G401.6 (cell line): ENCODE results near the gene UNK.
"Not testable (repeated sequence)": the region's sequence is repeated elsewhere in the genome, so short reads cannot be mapped to it uniquely, and the experiment has no call there.

ENCODE experiments used
- FAIRE-seq: peaks from 2 replicates; lab custom pipeline; 2012; peaks lifted over from hg19 to GRCh38; lab: Jason Lieb, UNC

UNK gene

DNA sequence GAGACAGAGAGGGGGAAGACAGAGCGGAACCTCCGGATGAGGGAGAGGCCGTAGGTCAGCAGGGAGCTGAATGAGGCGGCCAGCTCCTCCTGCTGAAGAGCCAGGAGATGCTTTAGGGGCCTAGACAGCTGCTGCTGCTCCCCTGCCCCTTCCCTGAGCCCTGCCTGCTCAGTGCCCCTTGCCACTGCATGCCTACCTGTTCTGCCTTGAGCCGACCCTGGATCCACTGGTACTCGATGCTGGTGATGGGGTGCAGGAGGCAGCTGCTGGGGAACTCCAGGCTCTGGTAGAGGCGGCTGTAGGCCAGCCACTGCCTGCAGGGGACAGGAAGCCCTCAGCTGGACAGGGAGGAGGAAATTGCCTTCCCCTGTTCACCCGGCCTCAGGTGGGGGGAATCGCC lies 52.0 kb downstream of the UNK start:
- no peak for FAIRE-seq

DNA sequence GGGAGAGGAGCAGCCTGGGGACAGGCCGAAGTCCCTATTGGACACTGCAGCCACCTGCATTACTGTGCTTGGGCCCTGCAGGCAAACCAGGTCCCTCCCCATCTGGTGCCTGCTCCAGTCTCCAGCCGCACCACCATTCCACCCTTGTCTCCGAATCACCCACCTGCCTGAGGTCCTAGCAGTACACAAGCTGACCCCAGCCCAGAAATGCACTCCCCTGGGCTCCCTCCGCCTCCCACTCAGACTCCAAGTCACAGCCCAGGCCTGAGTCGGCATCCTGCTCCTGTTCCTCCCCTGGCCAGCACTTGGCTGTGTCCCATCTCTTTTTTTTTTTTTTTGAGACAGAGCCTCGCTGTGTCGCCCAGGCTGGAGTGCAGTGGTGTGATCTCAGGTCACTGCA lies 53.3 kb downstream of the UNK start:
- FAIRE-seq = no peak

DNA sequence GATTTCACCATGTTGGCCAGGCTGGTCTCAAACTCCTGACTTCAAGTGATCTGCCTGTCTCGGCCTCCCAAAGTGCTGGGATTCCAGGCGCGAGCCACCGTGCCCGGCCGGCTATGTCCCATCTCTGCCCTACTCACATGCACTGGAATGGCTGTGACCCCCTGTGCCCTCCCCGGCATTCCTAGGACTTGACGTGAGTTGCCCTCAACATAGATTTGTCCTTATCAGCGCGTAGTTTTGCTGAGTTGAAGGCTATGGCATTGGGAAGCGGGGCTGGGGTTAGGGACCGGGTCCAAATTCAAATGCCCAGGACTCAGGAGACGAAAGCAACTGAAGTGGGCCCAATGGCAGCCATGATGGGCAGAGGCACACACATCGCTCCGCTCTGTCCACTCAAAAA lies 53.8 kb downstream of the UNK start:
- FAIRE-seq = no peak

DNA sequence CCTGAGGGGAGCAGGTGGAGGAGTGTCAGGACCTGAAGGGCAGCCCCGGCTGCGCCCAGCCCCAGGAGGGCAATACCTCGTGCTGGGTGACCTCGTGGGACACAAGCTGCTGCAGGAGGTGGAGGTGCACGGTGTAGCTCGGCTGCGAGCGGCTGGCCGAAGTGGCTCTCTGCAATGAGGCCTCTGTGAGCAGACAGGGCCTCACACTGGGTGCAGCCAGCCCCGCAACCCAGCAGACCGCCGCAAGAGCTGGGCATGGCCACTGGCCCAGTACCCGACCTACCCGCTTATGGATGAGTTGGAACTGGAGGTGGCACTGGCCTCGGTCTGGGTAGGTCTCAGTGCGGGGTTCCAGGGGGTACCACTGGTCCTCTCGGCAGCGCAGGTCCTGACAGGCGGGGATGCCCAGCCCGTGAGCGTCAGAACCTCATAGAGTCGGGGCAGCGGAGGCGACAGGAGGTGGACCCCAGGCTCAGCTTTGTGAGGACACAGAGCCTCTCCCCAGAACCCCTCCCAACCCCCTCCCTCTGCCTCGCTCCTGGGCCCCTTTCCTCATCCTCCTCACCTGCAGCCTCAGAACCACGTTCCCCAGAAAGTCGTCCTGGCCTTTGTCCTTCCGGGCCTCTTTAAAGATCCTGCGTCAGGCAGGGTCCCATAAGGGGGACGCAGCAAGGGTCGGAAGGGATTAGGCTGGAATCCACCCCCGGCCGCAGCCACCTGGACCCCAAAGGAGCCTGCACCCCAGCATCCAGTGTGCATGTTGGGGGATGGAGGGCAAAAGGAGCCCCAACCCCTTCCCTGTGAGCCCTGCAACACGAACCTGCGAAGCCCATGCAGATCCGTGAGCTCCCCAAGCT lies 55.6 kb downstream of the UNK start:
- FAIRE-seq = no peak

DNA sequence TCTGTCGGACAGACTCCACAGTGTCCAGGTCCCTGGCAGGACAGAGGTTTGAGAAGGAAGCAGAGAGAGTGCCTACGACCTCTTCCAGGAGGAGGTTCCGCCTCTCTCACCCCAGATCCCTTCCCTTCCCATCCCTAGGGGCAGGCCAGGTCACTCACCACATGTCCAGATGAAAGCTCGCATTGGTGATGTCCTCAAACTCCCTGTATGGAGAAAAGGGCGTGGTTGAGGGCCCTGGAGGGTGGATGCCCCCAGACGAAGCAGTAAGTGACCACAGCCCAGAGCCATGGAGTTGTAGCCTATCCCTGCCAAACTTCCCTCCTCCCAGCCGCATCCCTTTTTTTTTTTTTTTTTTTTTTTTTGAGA lies 56.2 kb downstream of the UNK start:
- FAIRE-seq = no peak

DNA sequence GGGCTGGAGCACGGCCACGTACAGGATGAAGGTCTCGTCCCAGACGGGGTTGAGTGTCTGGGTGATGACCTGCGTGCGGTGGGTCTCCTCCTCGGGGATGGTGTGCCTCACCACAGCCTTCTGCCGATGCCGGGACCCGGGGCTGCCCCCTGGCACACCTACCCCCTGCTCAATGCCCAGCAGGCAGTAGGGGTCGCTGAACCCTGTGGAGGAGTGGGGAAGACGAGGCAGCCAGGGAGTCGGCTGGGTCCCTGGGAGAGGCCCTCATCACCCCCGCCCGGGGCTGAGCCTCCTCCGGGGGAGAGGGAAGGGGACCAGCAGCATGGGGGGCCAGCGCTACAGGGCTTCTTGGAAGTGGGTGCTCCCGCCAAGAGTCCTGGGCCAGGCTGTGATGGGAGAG lies 57.8 kb downstream of the UNK start:
- no peak for FAIRE-seq

DNA sequence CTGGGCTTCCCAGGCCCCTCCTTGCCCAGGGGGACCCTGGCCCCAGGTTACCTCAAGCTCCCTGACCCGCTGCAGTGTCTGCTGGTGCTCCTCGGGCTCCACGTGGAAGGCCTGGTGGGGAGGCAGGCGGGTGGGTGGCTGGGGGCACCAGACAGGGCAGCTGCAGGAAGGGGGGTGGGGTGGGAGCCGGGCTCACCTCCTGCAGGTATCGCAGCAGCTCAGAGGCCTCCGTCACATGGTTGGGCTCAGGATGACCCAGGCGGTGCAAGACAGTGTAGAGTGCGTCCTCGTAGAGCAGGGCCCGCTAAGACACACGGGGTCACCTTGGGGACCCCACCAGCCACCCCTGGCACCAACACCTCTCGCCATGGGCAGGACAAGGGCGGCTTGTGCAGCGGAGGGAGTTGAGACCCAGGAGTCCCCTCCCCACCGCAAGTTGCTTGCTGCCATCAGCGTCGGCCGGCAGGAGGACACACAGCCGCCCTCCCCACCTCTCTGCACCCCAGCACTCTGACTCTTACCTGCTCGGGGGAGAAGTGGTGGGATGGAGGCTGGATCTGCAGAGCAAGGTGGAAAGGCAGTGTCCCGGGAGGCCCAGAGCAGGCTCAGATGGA lies 58.5 kb downstream of the UNK start:
- no peak for FAIRE-seq

DNA sequence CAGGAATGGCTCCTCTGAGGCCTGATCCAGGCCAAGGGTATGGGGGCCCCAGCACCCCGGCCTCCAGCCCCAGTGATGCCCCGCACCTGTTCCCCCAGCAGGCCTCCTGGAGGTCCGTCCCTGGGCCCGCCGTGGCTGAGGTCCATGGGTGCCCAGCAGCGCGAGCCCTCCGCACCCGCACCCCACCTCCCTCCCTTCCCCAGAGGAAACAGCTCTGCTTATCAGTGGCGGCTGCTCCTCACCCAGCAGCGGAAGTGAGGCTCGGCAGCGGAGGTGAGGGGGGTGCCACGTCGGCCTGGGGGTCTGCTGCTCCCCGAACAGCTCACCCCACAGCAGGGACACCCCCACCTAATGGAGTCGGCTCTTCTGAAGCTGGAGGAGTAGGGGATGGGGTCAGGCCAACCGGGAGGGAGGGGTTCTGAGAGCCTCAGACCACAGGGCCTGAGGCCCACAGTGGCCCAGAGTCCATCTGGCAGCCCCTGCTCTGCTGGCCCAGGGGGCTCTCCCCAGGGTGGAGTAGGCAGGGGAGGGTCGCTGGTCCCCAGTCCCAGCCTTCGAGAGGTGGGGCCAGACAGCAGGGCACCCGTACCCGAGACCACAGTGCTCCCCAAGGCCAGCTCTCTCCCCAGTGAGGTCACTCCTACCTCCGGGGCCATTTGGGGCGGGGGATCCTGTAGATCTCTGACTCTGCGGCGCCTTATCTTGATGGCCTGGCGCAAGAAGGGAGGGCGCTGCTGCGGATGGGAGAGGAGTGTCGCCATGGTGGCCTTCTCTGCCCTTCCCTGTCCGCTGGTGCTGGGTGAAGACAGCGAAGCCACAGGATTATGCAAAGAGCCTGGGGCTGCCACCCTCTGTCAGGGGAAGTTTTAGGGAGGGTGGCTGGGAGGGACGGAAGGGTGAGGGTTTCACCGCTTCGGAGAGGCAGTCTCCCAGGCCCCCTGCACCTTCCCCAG lies 59.2 kb downstream of the UNK start, which contains the start of gene UNC13D:
Gene UNC13D (minus strand): TSS at position 828 of the 953 bp plus-strand sequence. CDS start 67 bp downstream, at position 761.
- no peak for FAIRE-seq

DNA sequence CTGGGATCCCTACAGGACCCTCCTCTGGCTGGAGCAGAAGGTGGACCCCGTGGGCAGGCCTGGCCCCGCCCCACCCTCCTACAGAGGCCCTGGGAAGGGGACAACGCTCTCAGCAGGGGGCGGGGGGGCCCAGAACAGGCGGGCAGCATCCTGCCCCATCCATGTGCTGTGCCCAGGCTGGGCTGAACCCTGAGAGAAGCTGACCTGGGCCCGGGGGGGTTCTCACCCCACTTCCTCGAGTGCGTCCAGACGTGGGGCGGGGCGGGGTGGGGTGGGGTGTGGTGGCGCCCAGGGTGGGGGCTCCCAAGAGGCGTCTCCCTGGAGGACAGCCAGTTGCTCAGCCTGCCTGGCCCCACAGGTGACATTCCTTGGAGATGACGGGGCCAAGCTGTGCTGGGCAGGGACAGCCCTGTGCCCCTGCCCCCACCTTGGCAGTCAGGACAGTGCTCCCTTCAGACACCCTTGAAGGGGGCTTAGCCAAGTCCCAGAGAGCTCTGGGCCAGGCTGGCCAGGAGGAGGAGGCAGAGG lies 60.0 kb downstream of the UNK start:
- no peak for FAIRE-seq

DNA sequence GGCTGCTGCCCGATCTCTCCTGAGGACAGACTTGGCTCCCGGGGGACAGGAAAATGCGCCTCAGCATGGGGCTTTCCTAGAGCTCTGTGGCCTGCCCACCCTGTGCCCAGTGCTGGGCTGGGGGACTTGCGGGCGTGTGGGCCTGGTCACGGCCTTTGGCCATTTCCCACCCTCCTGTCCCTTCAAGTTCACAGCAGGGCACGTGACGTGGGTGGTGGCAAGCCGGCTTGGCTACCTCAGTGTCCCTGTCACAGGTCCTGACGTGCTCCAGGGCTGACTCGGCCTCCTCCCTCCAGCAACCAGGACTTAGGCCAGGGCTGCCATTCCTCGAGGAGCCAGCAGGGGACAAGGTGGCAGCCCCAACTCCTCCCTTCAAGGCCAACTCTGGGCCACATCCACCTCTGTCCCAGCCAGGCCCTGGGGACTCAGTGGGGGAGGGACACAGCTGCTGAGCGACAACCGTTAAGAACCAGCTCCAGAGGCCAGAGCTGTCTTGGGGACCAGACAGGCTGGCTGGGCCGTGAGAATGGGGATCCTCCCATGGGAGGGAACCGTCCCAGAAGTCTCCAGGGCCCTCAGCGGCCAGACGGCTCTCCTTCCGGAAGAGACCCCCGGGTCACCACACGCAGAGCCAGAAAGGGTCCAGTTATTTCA lies 60.6 kb downstream of the UNK start:
- no peak for FAIRE-seq

DNA sequence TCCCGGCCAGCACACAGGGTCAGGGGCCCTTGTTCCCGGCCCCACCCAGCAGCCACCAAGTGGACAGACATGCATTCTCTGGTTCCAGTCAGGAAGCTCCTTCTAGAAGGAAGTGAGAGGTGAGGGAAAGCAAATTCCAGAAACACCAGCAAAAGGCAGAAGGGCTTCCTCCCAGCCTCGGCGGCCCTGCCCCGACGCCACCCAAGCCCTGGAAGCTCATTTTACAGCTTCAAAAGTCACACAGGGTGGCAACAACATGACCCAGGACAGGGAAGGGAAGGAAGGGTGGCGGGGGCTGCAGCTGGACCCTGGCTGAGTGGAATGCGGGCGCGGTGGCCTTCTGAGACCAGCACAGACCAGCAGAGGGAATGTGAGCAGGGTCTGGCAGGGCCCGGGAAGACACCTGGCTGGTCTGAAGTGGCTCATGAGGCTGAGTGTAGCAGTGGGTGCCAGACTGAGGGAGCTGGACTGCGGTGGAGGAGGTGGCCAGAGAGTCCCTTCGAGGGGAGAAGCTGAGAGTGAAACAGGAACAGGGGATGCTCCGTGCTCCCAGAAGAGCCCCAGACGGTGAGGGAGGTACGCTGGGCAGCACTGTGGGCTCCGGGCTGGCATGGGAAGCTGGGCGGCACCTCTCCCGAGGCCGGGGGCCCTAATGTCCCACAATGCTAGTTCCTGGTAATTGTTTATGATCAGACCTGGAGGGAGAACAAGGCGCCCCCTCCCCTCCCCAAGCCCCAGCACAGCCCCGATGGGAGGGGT lies 61.5 kb downstream of the UNK start:
- FAIRE-seq = no peak

DNA sequence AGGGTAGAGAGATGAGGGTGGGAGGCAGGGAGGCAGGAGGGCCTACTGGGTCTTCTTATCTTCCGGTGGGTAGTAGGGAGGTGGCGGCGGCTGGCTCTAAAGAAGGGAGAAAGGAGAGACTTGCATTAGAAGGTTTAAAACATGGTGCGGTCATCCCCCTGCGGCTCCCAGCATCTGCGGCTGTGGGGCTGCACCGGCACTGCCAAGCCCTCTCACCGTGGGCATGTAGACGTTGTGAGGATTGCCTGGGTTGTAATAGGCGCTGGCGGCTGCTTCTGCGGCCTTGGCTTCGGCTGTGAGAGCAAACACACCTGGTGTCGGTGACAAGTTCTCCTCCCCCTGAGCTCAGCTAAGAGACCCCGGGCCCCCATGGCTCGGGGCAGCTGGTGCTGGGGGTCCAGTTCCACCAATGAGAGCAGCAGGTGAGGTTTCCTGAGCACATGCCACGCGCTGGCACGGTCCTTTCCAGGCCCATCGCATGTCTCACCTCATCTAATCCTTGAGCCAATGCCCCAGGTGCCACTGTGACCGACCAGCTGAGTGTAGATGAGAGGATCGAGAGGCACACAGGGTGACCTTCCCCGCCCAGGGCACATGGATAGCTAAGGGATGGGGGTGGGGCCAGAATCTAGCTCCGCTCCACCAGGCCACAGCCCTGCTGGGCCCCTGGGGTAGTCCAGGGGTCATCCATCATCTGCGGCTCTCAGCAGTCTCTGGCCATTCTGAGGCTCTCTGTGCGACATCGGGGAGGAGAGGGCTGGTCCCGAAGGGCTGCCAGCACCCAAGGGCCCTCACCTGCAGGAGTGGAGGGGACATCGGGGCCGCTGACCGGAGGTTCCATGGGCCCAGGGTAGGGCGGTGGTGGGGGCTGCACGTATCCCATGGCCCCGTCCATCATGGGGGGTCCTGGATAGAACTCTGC lies 62.3 kb downstream of the UNK start:
- FAIRE-seq = no peak

DNA sequence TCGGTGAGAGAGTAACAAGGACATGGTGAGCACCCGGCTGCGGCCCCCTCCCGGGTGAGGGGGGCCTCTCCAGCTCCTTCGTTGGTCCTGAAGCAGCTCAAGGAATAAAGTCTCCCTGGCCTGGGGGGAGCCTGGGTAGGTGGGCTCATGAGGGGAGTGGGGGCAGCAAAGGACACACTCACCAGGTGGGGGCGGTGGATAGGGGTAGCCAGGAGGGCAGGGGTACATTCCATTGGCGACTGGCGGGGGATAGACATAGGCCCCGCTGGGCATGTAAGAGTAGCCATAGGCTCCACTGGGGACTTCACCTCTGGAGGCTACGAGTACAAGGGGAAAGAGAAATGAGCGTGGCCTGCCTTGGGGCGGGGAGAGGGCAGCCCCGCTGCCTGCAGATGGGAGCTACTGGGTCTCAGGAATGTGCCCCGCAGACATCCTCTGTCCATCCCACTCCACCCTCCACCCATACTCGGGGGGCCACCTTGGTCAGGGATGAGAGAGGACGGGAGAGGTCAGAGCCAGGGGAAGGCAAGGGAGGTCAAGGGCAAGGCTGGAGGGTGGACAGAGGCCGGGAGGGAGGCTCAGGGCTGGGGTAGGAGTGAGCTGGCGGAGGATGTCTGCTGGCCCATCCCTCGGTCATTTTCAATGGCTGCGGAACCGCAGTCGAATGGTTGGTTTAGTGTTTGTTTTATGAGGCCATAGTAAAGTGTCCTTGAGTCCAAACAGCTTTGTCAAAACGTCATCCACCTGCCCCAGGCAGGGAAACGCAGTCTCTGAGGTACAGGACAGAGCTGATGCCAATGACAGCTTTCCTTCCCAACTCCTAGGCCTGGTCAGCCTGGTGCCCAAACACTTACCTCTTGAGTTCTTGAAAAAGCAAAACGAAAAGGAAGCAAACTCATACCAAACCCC lies 63.3 kb downstream of the UNK start:
- FAIRE-seq = no peak

DNA sequence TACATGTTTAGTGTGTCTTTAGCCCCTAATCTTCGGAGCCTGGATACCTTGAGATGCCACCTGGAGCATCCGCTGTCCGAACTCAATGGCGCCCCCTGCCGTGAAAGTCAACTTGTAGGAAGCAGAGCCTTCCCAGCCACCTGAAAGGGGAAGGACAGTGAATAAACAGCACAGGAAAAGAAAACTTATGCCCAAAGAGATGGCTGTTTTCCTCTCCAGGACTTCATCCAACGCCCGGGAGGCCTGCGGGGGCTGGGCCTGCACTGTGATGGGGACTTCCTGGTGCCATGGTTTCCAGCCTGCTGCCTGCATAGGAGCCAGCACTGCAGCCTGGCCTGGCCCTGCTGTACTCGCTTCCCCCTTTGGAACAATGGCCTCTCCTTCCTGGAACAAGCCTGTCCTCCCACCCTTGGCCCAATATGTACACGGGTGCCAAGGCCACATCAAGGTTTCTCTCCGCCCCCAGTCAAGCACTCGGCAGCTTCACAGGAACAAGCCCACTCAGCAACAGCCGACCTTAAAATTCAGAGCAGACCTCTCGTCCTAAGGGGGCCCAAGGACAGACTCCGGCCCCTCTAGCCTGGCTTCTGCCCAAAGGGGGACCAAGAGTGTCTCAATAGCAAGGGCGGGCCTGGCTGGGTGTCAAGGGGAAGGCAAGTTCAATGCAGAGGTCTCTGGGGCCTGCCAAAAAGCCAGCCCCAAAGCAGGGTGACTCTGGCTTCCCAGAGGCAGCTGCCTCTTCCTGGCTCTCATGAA lies 64.1 kb downstream of the UNK start:
- peak; percentile 48 for FAIRE-seq

DNA sequence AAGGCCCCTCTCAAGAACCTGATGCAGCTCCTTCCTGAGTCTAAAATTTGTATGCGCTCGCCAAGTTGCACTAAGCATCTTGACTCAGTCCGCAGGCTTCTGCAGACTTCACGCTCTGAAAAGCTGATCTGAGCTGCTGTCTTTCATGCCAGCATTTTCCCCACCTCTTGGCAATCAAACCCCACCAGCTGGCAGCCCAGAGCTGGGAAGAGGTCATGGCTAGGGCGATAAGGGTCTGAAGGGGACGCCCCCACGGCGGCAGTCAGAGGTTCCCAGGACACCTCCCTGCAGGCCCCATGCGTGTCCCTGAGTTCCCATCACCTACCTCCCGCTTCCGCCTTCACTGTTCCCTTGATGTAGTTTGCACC lies 64.7 kb downstream of the UNK start:
- no peak for FAIRE-seq

DNA sequence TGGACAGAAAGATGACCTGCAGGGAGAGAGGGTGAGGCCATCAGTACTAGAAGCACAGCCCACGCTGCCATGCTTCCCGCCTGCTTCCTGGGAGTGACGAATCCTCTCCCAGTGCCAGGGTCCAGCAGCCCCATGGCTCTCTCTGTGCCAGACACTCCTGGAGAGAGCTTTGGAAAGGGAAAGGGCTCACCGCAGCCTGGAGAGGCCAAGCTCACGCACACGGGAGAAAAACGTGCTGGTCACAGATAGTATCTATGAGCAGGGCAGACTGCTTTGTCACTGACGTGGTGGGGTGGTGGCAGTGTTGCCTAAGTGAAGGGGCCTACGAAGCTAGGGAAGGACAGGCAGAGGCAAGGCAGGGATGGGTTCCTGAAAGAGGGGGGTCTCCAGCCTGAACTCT lies 65.1 kb downstream of the UNK start:
- FAIRE-seq = no peak

DNA sequence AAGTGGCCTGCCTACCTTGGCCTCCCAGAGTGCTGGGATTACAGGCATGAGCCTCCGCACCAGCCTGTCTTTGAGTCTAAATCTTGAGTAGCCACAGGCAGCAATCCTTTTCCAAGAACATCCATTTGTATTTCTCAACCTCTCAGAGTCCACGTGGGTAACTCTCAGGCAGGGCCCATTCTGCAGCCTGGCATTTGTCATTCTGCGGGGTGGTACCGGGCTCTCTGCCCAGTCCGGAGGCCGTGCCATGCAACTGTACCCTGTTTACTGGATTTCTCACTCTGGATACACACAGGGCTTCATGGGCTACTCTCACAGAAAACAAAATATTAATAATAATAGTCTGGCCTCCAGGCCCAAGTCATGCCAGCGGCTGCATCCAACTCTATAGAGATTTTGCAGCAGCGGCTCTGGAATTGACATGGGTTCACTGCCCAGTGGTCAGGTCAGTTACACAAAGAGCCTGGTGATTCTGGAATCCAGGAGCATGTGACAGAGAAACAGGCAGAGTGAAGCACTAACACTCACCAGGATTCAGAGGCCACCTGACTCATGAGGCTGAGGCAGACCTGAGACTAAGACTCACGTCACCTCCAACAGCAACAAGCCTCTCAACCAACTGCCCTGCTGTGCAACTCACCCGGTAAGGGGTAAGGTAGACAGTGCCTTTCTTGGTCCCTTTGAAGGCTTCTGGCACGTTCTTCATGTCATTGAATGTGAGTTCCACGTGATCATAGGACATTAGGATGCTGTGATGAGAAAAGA lies 66.5 kb downstream of the UNK start:
- no peak for FAIRE-seq

DNA sequence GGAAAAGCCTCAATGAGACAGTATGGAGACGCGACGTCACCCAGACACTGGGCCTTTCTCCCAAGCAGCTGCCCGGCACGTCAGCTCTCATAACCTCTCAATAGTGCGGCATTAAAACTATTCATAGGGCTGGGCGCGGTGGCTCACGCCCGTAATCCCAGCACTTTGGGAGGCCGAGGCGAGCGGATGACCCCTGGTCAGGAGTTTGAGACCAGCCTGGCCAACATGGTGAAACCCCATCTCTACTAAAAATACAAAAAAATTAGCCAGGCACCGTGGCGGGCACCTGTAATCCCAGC lies 67.0 kb downstream of the UNK start:
- not testable (repeated sequence) for FAIRE-seq
